Measurements from ENCODE around the gene IQGAP3. TPM values are rescaled to one million over a fixed set of nuclear protein-coding genes. Genes with fewer than 3 reads are reported as not detected.
A peak's percentile ranks its signal among the peaks of the same experiment; 100 is the strongest.

IQGAP3 gene
- total RNA-seq, 4 donors from 2014 or later, result 1.7 to 9.4 (median 2.9) TPM

- intact Hi-C loops (cut with DNase I; ENCODE audit: low total_unique reads) (no loop called here), in situ Hi-C loops (cut with MboI; ENCODE audit: low pct_ligation_motif_present in 1 of 4, low pct_unique_long_range_greater_than_20kb in 1 of 4, low sequenced_read_pairs in 3 of 4) (no loop called here)
- no peak overlapping the region for H3K4me3 ChIP-seq
- H3K36me3 ChIP-seq, result no peaks in the 10 kb centered on the region
- H3K4me1 ChIP-seq, result peaks cover 0 to 3% (median under 1%) of the 10 kb centered on the region in 4 donors
- peak overlapping the region in 2 of 4 donors; percentile 26 to 43 for H3K27ac ChIP-seq
- no peaks in the 10 kb centered on the region for H3K9me3 ChIP-seq
- WGBS, 2 donors (ENCODE audit: low coverage in 1 of 2), result 68 to 81% methylated on average over 2 to 3 of the region's 3 CpGs
- TF ChIP-seq POLR2A (IDR thresholded peaks at IDR 0.05), result no peak
- peak in 1 of 3 donors; percentile 15 for TF ChIP-seq POLR2AphosphoS5 (IDR thresholded peaks at IDR 0.05)
- H3K27me3 ChIP-seq, result no peaks in the 10 kb centered on the region
- DNase-seq, result no peak
These were observed 5.2 kb upstream of the IQGAP3 start for GRCh38 chr1:156577550-156577949.

- no peaks in the 10 kb centered on the region for H3K27me3 ChIP-seq
- H3K4me1 ChIP-seq, result peaks cover 5 to 27% (median 20%) of the 10 kb centered on the region in 4 donors
- intact Hi-C loops (cut with DNase I; ENCODE audit: low total_unique reads), result no loop called here
- no peaks in the 10 kb centered on the region for H3K9me3 ChIP-seq
- H3K4me3 ChIP-seq, result no peak overlapping the region
- in situ Hi-C loops (cut with MboI; ENCODE audit: low pct_ligation_motif_present in 1 of 4, low pct_unique_long_range_greater_than_20kb in 1 of 4, low sequenced_read_pairs in 3 of 4), result no loop called here
- no peak overlapping the region for H3K27ac ChIP-seq
- no peaks in the 10 kb centered on the region for H3K36me3 ChIP-seq
- 40 to 49% methylated on average over 1 to 2 of the region's 2 CpGs for WGBS, 2 donors (ENCODE audit: low coverage in 1 of 2)
- DNase-seq, result no peak
- no peak for TF ChIP-seq POLR2AphosphoS5 (IDR thresholded peaks at IDR 0.05)
- no peak for TF ChIP-seq POLR2A (IDR thresholded peaks at IDR 0.05)
- TF ChIP-seq EP300 (IDR thresholded peaks at IDR 0.05; ENCODE audit: low read depth), result no peak
- TF ChIP-seq, protein P1, sequence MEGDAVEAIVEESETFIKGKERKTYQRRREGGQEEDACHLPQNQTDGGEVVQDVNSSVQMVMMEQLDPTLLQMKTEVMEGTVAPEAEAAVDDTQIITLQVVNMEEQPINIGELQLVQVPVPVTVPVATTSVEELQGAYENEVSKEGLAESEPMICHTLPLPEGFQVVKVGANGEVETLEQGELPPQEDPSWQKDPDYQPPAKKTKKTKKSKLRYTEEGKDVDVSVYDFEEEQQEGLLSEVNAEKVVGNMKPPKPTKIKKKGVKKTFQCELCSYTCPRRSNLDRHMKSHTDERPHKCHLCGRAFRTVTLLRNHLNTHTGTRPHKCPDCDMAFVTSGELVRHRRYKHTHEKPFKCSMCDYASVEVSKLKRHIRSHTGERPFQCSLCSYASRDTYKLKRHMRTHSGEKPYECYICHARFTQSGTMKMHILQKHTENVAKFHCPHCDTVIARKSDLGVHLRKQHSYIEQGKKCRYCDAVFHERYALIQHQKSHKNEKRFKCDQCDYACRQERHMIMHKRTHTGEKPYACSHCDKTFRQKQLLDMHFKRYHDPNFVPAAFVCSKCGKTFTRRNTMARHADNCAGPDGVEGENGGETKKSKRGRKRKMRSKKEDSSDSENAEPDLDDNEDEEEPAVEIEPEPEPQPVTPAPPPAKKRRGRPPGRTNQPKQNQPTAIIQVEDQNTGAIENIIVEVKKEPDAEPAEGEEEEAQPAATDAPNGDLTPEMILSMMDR (IDR thresholded peaks at IDR 0.05), result no peak
These were observed 1.8 kb upstream of the IQGAP3 start for GRCh38 chr1:156574039-156574633.

GRCh38 chr1:156572663-156573018 is 276 bp upstream of the IQGAP3 start:
- no peak for DNase-seq
- TF ChIP-seq, protein P1 (IDR thresholded peaks at IDR 0.05), result no peak
- TF ChIP-seq POLR2A (IDR thresholded peaks at IDR 0.05), result no peak
- TF ChIP-seq POLR2AphosphoS5 (IDR thresholded peaks at IDR 0.05), result no peak
- TF ChIP-seq EP300 (IDR thresholded peaks at IDR 0.05; ENCODE audit: low read depth), result no peak
- Histone ChIP-seq H3K4me3 (peak overlapping the region in 3 of 4 donors; percentile 20 to 51 (median 44)), H3K27ac (peak overlapping the region in 2 of 4 donors; percentile 67 to 73), H3K27me3 (no peaks in the 10 kb centered on the region), H3K9me3 (no peaks in the 10 kb centered on the region), H3K36me3 (no peaks in the 10 kb centered on the region), H3K4me1 (peaks cover 5 to 27% (median 20%) of the 10 kb centered on the region in 4 donors)
- in situ Hi-C loops (cut with MboI; ENCODE audit: low pct_ligation_motif_present in 1 of 4, low pct_unique_long_range_greater_than_20kb in 1 of 4, low sequenced_read_pairs in 3 of 4) (no loop called here), intact Hi-C loops (cut with DNase I; ENCODE audit: low total_unique reads) (no loop called here)
- 40 to 46% methylated on average over 4 to 10 of the region's 10 CpGs for WGBS, 2 donors (ENCODE audit: low coverage in 1 of 2)

DNA sequence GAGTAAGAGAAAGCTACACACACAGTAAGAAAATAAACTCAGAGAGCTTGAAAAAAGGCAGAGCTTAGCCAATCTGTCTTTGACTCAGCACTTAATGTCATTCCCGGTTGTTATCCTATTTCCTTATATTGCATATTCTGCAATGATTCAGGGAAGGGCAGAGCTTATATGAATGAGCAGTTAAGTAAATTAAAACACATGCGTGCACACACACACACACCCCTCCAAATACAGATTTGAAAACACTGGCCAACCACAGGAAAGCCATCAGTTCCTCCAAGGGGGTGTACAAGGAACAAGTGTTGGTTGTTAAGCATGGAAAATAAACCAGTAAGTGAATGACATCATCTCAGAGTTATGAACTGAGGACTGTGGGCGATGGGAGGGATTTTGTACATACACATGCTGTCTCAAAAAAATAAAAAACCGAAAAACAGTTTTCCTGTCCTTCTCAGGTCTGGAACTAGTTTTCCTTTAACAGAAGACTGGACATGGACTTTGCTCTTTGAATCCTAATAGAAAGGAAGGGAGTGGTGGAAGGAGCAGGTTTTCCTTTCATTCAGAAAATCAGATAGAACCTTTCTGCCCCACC is 1.0 kb downstream of the IQGAP3 start:
- 6 to 15% methylated on average over 3 to 4 of the region's 4 CpGs for WGBS, 2 donors (ENCODE audit: low coverage in 1 of 2)
- no peaks in the 10 kb centered on the region for H3K9me3 ChIP-seq
- DNase-seq, result no peak
- H3K4me3 ChIP-seq, result peak overlapping the region in 2 of 4 donors; percentile 44 to 51
- peak overlapping the region; percentile 67 to 73 (median 71) for H3K27ac ChIP-seq
- no peaks in the 10 kb centered on the region for H3K36me3 ChIP-seq
- peaks cover 5 to 27% (median 20%) of the 10 kb centered on the region in 4 donors for H3K4me1 ChIP-seq
- intact Hi-C loops (cut with DNase I; ENCODE audit: low total_unique reads) (no loop called here), in situ Hi-C loops (cut with MboI; ENCODE audit: low pct_ligation_motif_present in 1 of 4, low pct_unique_long_range_greater_than_20kb in 1 of 4, low sequenced_read_pairs in 3 of 4) (no loop called here)
- TF ChIP-seq POLR2AphosphoS5 (IDR thresholded peaks at IDR 0.05), result peak in 1 of 3 donors; percentile 24
- no peak for TF ChIP-seq POLR2A (IDR thresholded peaks at IDR 0.05)
- no peaks in the 10 kb centered on the region for H3K27me3 ChIP-seq

DNA sequence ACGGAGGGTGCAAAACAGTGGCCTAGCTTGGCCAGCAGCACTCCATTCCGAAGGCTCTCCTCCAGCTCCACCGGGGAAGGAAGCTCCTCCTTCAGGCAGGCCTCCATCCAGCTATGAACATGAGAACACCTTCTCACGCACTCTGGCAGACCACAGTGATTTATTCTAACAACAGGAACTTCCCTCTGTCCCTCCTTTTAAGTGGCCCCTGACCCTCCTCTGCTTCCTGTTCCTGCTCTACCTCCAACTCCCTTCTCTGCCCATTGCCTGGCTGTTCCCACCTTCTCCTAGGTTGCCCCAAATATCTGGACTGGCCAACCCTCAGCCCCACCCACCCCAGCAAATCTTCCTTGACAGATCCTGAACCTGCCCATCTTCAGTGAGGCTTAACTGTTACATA is 5.9 kb downstream of the IQGAP3 start:
- Histone ChIP-seq H3K4me3 (no peak overlapping the region), H3K4me1 (peaks cover 0 to 15% (median 11%) of the 10 kb centered on the region in 4 donors), H3K9me3 (no peaks in the 10 kb centered on the region), H3K27me3 (no peaks in the 10 kb centered on the region), H3K36me3 (no peaks in the 10 kb centered on the region), H3K27ac (no peak overlapping the region)
- intact Hi-C loops (cut with DNase I; ENCODE audit: low total_unique reads), result no loop called here
- TF ChIP-seq, protein P1 (IDR thresholded peaks at IDR 0.05), result no peak
- no peak for TF ChIP-seq POLR2A (IDR thresholded peaks at IDR 0.05)
- TF ChIP-seq EP300 (IDR thresholded peaks at IDR 0.05; ENCODE audit: low read depth), result no peak
- TF ChIP-seq POLR2AphosphoS5 (IDR thresholded peaks at IDR 0.05), result no peak
- DNase-seq, result no peak
- in situ Hi-C loops (cut with MboI; ENCODE audit: low pct_ligation_motif_present in 1 of 4, low pct_unique_long_range_greater_than_20kb in 1 of 4, low sequenced_read_pairs in 3 of 4), result no loop called here
- WGBS, 2 donors (ENCODE audit: low coverage in 1 of 2), result 84 to 94% methylated on average over 3 to 4 of the region's 4 CpGs

Measured in transverse colon (tissue), 4 donors.